ENCODE measurements around the gene PRDM1. TPM values are rescaled to one million over a fixed set of nuclear protein-coding genes. Genes with fewer than 3 reads are reported as not detected.

The PRDM1 gene
- total and polyA plus RNA-seq, 2 of the 13 experiments (the other 11 are each of a cell fraction or from before 2014, with no cell fraction given): 0.13 TPM; not detected in 1

GRCh38 chr6:106115286-106115685 lies 29.1 kb downstream of the PRDM1 start:
- Histone ChIP-seq H3K36me3 (replicated peaks in 1 of 2; ENCODE audit: control insufficient read depth in 1 of 2, insufficient read depth in 2 of 2, low read length in 2 of 2) (no peaks in the 10 kb centered on the region), H3K27me3 (ENCODE audit: control insufficient read depth in 1 of 2, insufficient read depth in 2 of 2, low read length in 2 of 2) (peaks cover 0 to 47% of the 10 kb centered on the region in 2 experiments; a peak in 4 of 5 replicates), H3K79me2 (ENCODE audit: insufficient read depth, low read length) (no peaks in the 10 kb centered on the region), H3K9ac (ENCODE audit: insufficient read depth, low read depth, low read length) (no peak overlapping the region), H4K20me1 (ENCODE audit: insufficient read depth, low read length) (no peaks in the 10 kb centered on the region), H3K4me3 (replicated peaks in 1 of 3; ENCODE audit: insufficient read depth in 1 of 3, low read depth in 2 of 3, low read length in 3 of 3) (no peak overlapping the region), H3K9me3 (ENCODE audit: low read length) (no peaks in the 10 kb centered on the region), H3K4me2 (ENCODE audit: low read depth, low read length) (no peak overlapping the region), H3K4me1 (ENCODE audit: insufficient read depth, low read length) (no peaks in the 10 kb centered on the region), H3K27ac (ENCODE audit: extremely low read length, insufficient read depth, low read length) (no peak overlapping the region), H2AFZ (ENCODE audit: low read length) (no peak overlapping the region)
- ChIA-PET POLR2A (no interaction called here), CTCF (ENCODE audit: low intra/inter-chr PET ratio, low total read pairs) (no interaction called here)
- no TSS peak for BruUV-seq (replicated peaks)
- TF ChIP-seq GZF1 (CRISPR knock-in tag; IDR thresholded peaks at IDR 0.05) (no peak), MAF1 (CRISPR knock-in tag; IDR thresholded peaks at IDR 0.05; ENCODE audit: borderline replicate concordance) (no peak), MXD3 (CRISPR knock-in tag; IDR thresholded peaks at IDR 0.05) (no peak), NFIC (IDR thresholded peaks at IDR 0.05; ENCODE audit: low read length) (no peak), ATF5 (CRISPR knock-in tag; IDR thresholded peaks at IDR 0.05; ENCODE audit: low read depth) (no peak), RFX5 (IDR thresholded peaks at IDR 0.05; ENCODE audit: low read depth, low read length) (no peak)
- in situ Hi-C loops (cut with HindIII; ENCODE audit: extremely low pct_ligation_motif_present, low pct_unique_long_range_greater_than_20kb): no loop called here
- ATAC-seq: no peak
- FAIRE-seq: no peak
- intact Hi-C loops (cut with micrococcal nuclease; ENCODE audit: unreplicated experiment): no loop called here
- DNase-seq (ENCODE audit: low spot score): no peak
- WGBS (ENCODE audit: low lambda C conversion rate): 70% methylated on average over 4 of the region's 5 CpGs

GRCh38 chr6:106116125-106116832 lies 30.1 kb downstream of the PRDM1 start:
- Histone ChIP-seq H3K9me3 (ENCODE audit: low read length) (no peaks in the 10 kb centered on the region), H3K4me1 (ENCODE audit: insufficient read depth, low read length) (no peaks in the 10 kb centered on the region), H3K27me3 (ENCODE audit: control insufficient read depth in 1 of 2, insufficient read depth in 2 of 2, low read length in 2 of 2) (peaks cover 0 to 37% of the 10 kb centered on the region in 2 experiments; a peak in 4 of 5 replicates), H4K20me1 (ENCODE audit: insufficient read depth, low read length) (no peaks in the 10 kb centered on the region), H3K79me2 (ENCODE audit: insufficient read depth, low read length) (no peaks in the 10 kb centered on the region), H2AFZ (ENCODE audit: low read length) (no peak overlapping the region), H3K36me3 (replicated peaks in 1 of 2; ENCODE audit: control insufficient read depth in 1 of 2, insufficient read depth in 2 of 2, low read length in 2 of 2) (no peaks in the 10 kb centered on the region), H3K4me2 (ENCODE audit: low read depth, low read length) (no peak overlapping the region), H3K4me3 (replicated peaks in 1 of 3; ENCODE audit: insufficient read depth in 1 of 3, low read depth in 2 of 3, low read length in 3 of 3) (no peak overlapping the region), H3K27ac (ENCODE audit: extremely low read length, insufficient read depth, low read length) (no peak overlapping the region), H3K9ac (ENCODE audit: insufficient read depth, low read depth, low read length) (no peak overlapping the region)
- ChIA-PET POLR2A (no interaction called here), CTCF (ENCODE audit: low intra/inter-chr PET ratio, low total read pairs) (no interaction called here)
- TF ChIP-seq PHF5A (CRISPR knock-in tag; IDR thresholded peaks at IDR 0.05; ENCODE audit: low read depth, unreplicated experiment): no peak
- in situ Hi-C loops (cut with HindIII; ENCODE audit: extremely low pct_ligation_motif_present, low pct_unique_long_range_greater_than_20kb): no loop called here
- WGBS (ENCODE audit: low lambda C conversion rate): 22% methylated on average over 6 of the region's 6 CpGs
- intact Hi-C loops (cut with micrococcal nuclease; ENCODE audit: unreplicated experiment): no loop called here
- DNase-seq (ENCODE audit: low spot score) (no peak), FAIRE-seq (no peak), ATAC-seq (no peak)
- BruUV-seq (replicated peaks): no TSS peak
